GM20431 (cell line): ENCODE results near the gene SGSH.

ENCODE experiments used
- in situ Hi-C: fragments of 300-500 bp; cut with MseI, MboI; formaldehyde crosslinking; loops from one replicate; pipeline ENCODE4 v1.15.0; 2020; ENCODE audit warnings: low sequenced_read_pairs; ENCODE audit not compliant: unreplicated experiment

Gene SGSH

DNA sequence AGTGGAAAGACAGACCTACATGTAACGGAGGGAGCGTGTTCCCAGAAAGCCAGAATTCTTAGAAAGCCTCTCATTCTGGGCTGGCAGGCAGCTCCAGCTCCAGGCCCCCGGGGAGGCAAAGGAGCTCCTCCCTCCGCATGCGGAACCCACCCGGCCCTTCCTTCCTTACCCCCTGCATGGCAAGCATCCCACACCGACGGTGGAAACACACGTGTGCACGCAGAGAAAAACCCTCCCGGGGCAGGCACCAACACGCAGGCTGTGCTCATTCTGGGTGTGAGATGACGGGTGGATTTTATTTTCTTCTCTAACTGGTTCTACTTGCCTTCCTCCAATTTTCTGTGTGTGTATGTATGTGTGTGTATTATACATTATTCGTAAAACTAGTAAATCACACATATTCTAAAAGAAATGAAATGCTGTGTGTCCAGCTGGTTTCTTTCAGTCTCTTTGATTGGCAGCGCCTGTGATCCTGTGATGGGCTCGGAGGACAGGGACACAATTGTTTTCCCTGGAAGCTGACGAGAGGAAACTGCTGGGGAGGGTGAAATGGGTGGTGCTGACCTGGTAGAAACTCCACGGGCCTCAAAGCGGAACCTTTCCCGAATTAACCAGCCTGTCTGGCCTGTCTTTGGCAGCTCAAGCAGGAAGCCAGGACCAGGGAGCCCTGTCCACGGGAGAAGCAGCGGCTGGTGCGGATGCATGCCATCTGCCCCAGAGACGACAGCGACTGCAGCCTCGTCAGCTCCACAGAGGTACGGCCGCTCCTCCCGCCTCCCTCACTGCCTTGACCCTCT, 28.1 kb downstream of the SGSH start:
- in situ Hi-C loops = no loop called here

DNA sequence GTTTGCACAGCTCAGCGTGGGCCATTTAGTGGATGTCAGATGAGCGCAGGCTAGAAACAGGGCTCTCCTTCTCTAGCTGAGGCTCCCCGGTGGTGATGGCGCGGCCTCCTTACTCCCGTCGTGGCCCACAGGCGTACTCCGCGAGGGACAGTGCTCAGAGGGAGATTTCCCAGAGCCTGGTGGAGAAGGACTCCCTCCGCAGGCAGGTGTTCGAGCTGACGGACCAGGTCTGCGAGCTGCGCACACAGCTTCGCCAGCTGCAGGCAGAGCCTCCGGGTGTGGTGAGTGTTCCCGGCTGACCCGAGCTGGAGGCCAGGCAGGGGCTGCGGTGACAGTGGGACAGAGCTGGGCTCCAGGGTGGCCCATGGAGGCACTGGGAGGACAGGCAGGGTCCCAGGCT, 28.9 kb downstream of the SGSH start:
- in situ Hi-C loops = no loop called here

DNA sequence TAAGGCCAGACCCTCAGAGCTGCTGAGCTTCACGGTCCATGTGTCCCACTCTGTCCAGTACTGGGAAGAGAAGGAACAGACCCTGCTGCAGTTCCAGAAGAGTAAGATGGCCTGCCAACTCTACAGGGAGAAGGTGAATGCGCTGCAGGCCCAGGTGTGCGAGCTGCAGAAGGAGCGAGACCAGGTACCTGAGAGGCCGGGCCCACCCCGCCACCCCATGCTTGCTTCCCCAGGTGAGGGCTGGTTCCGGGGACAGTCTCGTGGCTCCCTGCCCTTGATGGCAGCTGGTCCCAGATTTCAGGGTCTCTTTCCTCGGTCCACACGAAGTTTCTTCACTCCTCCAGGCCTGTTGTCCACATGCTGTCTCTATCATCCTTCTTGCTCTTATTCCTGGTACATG, 29.4 kb downstream of the SGSH start:
- in situ Hi-C loops = no loop called here

DNA sequence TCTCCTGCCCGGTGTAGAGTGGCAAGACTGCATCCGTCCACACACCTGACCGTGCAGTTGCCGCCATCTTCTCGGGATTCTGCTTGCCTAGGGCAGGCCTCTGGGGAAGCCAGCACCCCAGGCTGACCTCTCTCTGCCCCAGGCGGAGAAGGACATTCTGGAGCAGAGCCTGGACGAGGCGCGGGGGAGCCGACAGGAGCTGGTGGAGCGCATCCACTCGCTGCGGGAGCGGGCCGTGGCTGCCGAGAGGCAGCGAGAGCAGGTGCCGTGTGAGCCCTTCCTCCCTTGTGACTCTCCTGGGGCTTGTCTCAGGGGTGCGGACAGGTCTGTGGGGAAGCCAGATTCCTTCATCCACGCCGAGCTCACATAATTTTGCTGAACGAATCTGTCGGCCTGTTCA, 30.5 kb downstream of the SGSH start:
- in situ Hi-C loops = no loop called here

DNA sequence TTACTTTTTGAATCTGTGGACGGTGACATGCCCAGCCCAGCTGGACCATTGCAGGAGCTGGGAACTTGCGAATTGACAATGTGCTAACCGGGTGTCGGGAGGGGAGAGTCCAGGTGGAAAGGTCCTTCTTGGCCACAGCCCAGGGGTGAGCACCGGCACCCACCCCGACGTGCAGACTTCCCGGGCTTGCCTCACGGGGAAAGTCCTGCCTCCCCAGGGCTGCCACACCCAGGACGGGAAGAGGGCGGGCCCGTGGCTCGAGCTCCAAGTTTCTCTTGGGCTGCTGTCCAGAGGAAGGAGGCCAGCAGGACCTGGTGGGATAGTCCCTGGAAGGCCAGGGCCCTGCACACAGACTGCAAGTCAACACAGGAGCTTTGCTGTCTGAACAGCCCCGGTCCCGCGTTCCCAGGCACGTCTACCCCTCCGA, 32.6 kb downstream of the SGSH start:
- in situ Hi-C loops = no loop called here

DNA sequence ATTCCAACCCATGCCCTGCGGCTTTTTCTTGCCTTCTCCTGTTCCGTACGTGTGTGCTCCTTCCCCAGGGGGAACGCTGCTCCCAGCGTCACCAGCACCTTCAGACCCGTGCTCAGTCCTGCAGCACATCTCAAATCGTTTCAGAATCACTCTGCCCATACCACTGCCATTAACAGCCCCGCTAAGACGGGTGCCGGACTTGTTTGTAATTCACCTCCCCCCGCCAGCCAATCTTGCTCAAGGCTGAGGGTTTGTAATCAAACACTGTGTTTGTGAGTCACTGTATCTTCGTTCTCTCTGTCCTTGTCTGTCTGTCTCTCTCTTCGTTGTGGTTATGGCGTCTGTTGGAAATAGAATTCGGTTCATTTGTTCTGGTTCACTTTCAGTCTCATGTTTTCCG, 33.0 kb downstream of the SGSH start:
- in situ Hi-C loops = no loop called here

DNA sequence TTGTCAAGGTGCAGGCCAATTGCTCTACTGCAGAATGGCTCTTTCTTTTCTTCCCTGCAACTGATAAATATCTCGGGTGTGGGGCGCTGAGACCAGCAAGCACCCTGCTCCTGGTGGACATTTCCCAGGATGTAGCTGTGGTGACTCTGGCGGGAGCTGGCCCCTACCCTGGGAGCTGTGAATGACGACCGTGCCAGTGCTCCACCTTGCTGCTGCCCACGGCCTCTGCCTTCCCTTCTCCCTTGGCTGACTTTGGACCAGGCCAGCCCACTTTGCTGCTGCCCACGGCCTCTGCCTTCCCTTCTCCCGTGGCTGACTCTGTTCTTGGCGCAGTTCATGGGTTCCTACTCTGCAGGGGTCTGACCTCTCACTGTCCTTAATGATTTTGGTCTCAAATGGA, 34.2 kb downstream of the SGSH start:
- in situ Hi-C loops = no loop called here

DNA sequence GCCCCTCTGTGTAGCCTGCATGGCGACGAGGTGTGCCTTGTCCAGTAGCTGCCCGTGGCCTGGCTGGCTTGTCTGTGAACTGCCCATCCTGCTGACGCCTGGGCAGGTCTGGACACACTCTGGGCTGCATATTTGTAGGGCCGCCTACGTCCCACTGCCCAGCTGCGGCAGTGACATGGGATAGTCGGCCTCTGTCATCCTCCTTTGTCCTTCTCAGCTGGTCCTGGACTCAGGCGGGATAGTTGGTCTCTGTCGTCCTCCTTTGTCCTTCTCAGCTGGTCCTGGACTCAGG, 35.8 kb downstream of the SGSH start:
- in situ Hi-C loops = no loop called here

DNA sequence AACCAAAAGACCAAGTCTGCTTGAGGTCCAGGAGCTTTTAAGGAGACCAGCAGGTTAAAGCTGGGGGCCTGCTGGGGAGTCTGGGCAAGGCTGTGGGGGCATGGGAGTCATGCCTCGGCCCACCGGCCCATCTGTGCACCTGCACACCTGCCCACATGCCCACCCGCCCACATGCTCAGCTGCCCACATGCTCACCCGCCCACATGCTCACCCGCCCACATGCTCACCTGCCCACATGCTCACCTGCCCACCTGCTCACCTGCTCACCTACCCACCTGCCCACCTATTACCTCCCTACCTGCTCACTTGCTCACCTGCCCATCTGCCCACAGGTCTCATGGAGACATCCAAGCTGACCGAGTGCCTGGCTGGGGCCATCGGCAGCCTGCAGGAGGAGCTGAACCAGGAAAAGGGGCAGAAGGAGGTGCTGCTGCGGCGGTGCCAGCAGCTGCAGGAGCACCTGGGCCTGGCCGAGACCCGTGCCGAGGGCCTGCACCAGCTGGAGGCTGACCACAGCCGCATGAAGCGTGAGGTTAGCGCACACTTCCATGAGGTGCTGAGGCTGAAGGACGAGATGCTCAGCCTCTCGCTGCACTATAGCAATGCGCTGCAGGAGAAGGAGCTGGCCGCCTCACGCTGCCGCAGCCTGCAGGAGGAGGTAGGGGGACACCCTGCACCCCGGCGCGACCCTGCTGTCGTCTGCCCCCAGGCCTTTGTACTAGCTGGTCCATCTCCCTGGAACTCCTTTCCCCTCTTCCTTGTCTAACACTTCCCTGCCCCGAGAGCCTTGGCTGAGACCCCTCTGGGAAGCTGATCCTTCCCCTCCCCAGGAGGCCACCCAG, 36.3 kb downstream of the SGSH start:
- in situ Hi-C loops = no loop called here

DNA sequence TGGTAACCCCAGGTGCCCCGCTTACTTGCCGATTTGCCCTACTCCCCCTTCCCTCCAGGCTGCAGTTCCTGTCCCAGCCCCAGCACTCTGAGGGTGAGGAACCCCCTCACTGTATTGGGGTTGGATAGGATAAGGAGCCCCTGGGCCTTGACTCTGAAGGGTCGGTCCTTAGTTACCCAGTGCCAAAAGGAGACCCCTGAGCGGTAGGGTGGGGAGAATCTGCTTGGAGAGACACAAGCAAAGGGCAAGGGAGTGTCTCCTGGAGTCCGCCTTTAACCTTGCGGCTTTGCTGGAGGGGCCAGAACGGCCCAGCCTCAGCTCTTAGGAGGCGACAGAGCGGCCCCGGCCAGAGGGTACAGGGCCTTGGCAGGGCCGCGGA, 37.3 kb downstream of the SGSH start:
- in situ Hi-C loops = no loop called here

DNA sequence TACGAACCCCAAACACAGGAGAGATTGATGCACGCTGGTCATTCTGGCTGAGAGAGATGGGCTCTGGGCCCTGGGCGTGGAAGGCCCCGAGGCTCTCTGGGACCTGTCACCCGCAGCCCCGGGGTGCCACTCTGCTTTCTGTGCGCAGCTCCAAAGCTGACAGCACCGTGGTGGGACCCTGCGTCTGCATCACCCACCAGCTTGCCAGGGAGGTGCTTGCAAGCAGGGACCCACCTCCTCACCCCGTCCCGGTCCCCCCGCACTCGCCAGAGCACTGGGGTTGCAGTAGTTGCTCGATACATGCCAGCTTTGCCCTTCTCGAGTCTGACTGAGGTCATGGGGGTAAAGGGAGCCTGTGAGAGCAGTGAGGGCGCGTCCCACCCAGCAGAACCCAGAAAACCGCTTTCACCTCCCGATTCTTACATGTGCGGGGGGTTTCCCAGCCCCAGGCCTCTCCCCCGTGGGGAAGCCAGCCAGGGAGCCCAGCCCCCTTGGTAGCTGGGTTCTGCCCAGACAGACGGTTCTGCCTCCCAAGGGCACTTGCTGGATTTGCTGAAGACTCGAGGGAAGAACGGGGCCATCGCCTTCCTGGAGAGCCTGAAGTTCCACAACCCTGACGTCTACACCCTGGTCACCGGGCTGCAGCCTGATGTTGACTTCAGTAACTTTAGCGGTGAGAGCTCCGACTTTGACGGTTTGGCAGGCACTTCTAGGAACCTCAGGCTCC, 37.9 kb downstream of the SGSH start:
- in situ Hi-C loops = no loop called here

DNA sequence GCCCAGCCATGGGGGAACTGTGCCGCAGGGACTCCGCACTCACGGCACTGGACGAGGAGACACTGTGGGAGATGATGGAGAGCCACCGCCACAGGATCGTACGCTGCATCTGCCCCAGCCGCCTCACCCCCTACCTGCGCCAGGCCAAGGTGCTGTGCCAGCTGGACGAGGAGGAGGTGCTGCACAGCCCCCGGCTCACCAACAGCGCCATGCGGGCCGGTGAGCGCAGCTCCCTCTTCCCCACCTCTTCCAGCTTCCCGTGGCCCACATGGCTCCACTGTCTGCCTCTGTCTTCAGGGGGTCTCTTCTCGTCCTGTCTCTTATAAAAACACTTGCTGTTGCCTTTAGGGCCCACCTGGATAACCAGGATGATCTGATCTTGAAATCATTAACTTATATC, 38.7 kb downstream of the SGSH start:
- in situ Hi-C loops = no loop called here

DNA sequence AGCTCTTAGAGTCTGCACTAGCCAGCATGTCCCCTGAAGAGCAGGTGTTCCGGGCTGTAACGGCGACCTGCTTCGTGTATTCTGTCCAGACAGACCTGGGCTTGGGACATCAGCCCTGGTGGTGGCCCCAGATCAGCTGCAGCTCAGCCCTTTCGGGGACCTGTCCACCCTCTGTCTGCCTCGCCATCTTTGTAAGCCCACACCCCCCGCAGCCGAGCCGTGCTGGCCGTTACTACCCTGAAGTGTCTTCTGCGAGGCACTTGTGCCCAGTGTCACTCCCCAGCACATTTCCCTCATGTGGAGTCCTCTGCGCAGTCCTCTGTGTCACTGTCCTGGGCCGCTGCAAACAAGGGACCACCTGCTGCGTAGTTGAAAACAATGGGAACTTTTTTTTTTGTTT, 39.9 kb downstream of the SGSH start:
- in situ Hi-C loops = no loop called here

DNA sequence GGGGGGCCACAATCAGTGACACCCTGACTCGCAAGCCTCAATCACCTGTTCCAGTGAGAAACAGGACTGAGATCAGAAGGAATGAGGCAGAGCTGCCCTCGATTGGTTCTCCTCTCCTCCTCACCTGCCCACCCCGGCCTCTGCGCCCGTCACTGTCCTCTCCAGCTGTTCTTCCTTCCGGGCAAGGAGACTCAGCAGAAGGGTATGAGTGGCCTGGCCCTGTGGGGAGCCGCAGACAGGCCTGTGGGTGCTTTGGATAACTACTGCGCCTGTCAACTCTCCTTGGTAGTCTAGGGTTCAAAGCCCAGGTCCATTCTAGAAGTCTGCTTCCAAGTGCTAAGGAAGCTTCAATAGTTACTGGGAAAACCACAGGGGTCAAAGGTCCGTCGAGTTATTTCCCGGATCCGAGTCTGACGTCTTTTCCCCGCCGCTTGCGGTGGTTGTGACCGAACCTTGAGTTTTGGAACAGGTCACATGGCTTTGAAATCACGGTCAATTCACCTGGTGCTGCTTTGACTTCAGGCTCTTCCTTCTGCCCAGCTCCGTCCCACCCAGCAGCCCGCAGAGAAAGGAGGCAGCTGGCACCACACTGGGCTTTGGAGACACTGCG, 42.0 kb downstream of the SGSH start:
- in situ Hi-C loops = no loop called here

DNA sequence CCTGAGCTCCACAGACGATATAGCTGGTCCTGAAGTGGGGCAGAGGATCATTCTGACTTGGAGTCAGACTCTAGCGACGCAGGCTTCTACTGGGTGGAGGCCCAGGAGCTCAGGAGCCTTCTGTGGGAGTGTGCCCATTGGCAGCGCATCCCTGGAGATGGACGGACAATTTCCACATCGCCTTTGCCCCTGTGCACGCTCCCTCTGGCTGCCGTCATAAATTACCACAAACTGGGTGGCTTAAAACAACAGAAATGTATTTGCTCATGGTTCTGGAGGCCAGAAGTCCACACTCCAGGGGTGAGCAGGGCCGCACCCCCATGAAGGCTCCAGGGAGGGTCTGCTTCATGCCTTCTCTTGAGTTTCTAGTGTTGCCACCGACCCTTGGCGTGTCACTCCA, 43.4 kb downstream of the SGSH start:
- in situ Hi-C loops = no loop called here

DNA sequence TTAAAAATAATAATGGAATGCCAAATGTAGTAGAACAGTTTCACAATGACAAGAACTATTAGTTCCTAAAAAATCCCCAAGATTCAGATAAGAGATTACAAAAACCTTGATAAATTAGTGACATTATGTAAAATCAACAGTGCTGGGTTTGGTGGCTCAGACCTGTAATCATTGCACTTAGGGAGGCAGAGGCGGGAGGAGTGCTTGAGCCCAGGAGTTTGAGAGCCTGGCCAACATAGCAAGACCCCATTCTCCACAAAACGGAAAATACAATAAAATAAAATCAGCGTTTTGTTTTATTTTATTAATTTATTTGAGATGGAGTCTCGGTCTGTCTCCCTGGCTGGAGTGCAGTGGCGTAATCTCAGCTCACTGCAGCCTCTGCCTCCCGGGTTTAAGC, 46.2 kb downstream of the SGSH start:
- in situ Hi-C loops = no loop called here

DNA sequence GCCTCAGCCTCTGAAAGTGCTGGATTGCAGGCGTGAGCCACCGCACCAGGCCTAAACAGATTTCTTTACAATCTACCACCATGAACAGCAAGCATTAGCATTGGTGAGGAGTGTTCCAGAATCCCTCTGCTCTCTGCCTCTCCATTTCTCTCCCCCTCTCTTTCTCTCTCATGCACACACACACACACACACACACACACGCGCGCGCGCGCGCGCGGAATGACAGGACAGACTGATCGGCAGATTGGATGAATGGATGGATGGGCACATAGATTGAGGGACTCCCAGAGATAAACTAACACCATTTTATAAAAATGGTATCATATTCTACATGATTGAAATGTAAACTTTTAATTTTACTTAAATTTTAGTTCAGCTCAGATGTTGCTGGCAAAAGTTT, 47.0 kb downstream of the SGSH start:
- in situ Hi-C loops = no loop called here

DNA sequence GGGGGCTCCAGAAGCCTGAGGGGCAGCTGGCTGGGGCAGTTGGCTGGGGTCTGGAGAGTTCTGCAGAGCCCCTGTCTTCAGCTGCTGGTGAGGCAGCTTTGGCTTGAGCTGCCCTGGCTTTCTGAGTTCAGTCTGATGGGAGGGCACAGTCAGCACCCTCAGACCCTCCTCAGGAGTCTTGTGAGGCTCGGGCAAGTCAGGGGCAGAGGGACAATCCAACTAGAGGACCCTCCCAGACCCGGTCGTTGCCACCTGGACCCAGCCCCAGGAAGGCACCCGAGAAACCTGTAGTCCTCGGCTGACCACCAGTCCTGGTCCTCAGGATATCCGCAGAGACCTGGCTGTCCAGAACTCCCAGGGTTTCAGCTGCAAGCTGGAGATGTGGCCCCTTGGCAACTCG, 48.5 kb downstream of the SGSH start:
- in situ Hi-C loops = no loop called here

DNA sequence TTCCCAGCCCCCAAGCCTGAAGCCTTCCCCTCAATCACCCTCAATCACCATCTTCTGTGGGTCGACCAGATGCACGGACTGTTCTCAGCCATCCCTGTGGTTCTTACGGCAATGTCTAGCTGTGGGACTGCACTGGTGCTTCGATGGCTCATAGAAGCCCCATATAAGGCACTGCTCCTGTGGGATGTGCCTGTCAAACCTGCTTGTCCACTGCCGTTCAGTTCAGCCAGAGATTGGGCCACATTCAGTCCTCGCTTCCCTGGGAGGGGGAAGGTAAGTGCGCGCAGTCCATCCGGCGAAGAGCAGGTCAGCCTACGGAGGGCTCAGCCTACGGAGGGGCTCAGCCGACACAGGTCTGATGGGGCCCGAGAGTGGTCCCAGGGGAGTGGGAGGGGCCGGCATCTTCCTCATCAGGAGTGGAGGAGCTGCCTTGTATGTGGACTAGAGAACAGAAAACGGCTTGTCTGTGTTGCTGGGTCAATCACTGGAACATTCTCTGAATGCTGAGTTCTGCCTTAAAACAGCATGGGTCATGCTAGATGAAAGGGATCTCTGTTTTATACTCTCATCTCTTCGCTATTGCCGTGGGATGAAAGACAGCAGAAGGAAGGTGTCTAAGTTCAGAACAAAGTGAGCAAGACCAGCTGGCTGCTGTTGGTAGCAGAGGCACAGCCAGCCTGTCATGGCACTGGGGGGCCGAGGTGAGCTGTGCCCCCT, 50.2 kb downstream of the SGSH start, which contains the start of gene CARD14:
CARD14 (plus strand) TSS at position 247 of the 717 bp plus-strand sequence. CDS start 11,409 bp downstream, outside the sequence.
- in situ Hi-C loops = no loop called here

DNA sequence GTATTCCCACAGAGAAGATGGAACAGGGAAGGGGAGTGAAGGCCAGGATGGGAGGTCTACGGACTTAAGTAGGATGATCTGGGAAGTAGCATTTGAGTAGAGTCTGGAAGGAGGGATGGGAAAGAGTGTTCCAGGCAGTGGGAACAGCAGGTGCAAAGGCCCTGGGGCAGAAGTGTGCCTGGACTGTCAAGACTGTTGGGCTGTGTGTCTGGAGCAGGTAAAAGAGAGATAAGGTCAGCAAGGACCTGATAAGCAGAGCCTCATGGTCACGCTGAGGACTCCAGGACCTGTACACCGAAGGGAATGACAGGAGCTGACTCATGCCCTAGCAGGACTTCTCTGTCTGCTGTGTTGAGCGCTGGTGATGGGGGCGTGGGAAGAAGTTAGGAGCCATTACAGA, 51.0 kb downstream of the SGSH start:
- in situ Hi-C loops = no loop called here
